IPS DF 4.7 (cell line): ENCODE measurements around the gene FAM53B.

Source experiments
- DNase-seq: peaks from one replicate; pipeline ENCODE4 v3.0.0-alpha.2; 2013; ENCODE audit warnings: low spot score; ENCODE audit errors: extremely low read depth

FAM53B gene

GRCh38 chr10:124697837-124698544 is 46.2 kb downstream of the FAM53B start:
- DNase-seq, result no peak

DNA sequence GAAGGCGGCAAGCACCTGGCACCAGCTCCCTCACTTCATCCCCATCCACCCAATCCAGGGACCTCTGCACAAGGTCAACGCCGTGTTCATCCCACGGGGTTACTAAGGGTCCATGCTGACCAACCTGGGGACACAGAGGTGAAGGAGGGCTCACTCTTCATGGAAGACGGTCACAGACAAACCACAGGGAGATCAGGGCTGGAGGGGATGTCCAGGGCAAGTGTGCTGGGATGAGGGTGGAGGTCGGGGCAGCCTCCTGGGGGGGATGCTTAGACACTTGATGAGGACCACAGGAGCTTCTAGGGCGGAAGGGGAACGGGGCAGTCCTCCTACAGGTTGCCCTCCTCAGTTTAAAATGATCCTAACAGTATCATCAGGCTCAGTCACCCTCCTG is 46.7 kb downstream of the FAM53B start:
- DNase-seq, result no peak

- no peak for DNase-seq
These were observed 47.5 kb downstream of the FAM53B start for GRCh38 chr10:124696446-124697392.

GRCh38 chr10:124695259-124695658 is 48.9 kb downstream of the FAM53B start:
- no peak for DNase-seq

GRCh38 chr10:124694481-124695220 is 49.5 kb downstream of the FAM53B start:
- DNase-seq, result no peak

- DNase-seq, result no peak
These were observed 50.3 kb downstream of the FAM53B start for GRCh38 chr10:124693801-124694416.

GRCh38 chr10:124693396-124693795 is 50.8 kb downstream of the FAM53B start:
- no peak for DNase-seq

DNA sequence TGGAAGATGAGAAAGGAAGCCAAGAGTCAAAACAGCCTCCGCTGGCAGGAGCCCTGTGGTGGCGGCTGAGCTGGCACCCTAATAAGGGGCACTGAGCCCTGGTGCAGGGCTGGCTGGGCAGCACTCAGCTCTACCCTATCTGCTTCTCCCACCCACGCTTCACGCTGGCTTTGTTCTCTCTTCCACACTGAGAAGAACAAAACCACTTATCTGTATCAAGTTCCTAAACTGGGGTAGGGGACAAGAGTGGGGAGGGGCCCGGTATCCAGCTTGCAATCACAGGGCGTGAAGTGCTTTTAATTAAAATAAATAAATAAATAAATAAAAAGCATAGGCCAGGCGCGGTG is 52.1 kb downstream of the FAM53B start:
- no peak for DNase-seq

- DNase-seq, result no peak
These were observed 52.6 kb downstream of the FAM53B start for GRCh38 chr10:124691421-124692099.

- DNase-seq, result no peak
These were observed 53.2 kb downstream of the FAM53B start for GRCh38 chr10:124691002-124691401.

DNA sequence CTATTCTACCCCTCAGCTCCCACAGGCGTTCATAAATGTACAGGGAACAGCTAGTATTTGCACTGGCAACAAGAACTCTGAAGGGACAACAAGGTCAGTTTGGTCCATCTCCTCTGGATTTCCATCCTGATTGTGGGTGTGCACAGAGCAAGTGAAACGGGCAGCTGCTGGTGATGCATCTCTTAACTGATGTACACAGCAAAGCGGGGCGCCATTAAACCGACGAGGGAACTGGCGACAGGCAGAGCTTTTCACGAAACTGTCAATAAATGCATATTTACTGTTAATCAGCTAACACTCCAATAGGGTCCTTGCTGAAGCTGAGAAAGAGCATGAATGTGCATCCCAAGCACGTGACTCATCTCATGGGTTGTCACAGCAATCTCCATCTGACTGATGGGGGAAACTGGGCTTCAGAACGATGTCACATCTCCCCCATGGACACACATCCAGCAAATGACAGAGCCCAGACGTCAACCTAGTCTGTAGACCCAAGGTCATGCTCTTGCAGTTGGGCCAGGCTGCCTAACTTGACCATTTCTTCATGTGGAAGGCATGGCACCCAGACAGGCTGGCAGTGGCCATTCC is 54.2 kb downstream of the FAM53B start:
- DNase-seq, result no peak

GRCh38 chr10:124688889-124689670 is 55.1 kb downstream of the FAM53B start:
- no peak for DNase-seq

DNA sequence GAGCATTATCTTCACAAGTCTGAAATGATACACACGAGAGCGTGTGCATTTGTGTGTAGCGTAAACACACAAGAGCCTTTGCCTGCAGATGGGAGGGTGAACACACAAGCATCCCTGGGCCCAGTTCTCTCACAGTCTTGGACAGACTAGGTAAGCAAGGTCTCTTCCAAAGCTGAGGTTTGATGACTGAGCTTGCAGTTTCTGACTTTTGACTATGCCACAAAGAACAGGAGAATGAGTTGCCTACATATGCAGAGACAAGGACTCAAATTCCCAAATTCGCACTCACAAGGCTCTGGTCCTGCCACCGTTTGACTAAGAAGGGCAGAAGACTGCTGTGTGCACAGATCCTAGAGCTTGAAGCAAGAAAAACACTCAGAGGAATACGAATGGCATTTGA is 55.8 kb downstream of the FAM53B start:
- DNase-seq, result no peak

GRCh38 chr10:124686707-124687376 is 57.3 kb downstream of the FAM53B start:
- no peak for DNase-seq

GRCh38 chr10:124685261-124685660 is 58.9 kb downstream of the FAM53B start:
- DNase-seq, result no peak

- no peak for DNase-seq
These were observed 60.4 kb downstream of the FAM53B start for GRCh38 chr10:124683814-124684213.

DNA sequence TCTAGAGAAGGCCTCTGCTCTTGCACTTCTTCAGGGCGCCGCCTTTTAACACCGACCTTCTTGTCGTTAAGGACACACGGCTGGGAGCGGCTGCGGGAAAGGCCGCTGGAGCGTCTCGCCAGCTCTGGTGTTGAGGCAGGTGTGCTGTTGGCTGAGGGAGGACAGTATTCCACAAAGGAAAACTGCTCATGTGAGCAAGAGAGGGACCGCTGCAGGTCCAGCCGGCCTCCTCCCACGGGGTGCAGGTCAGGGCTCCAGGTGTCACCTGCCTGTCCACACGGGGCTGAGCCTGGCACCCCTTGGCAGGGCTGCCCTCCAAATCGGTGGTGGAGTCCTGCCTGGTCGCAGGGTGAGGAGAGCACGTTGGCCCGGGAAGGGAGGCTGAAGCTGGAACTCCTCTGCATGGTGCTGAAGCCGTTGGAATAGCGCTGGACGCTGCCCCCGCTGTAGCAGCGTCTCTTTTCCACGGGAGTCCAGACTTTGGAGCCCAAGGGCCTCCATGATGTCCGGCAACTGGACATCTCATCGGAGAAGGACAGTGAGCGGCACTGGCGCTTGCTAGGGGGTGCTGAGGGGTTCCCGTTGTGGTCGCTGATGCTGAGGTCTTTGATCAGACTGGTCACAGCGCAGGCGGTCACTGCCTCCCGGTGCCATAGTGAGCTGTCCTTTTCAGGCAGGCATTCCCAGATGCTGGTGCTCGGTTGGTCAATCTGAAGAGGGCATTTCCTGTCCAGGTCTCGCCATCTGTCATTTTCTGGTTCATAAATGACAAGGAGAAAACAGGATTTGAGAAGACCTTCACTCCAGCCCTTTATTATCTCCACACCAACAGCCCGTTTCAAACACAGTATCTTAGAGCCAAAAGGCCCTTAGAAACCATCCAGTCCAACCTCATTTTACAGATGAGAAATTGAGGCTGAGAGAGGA is 62.3 kb downstream of the FAM53B start:
- no peak for DNase-seq

DNA sequence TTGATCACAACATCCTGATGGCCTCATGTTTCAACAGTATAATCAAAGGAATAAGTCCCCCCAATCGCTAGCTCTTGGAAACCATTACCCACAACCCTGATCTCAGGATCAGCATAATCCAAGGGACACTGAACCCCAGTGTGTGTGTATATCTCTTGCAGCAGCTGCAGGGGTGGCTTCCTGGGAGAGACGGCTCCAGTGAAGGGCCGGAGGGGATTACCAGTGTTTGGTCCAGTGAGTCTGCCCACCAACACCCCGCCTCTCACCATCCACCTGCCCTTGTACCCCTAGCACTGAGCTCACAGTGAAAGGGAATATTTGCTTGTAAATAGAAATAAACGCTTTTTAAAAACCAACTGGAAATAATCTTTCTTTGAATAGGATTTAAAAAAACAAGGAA is 63.1 kb downstream of the FAM53B start:
- no peak for DNase-seq
